ENCODE results near the gene UNC5C. TPM values are rescaled to one million over a fixed set of nuclear protein-coding genes. Genes with fewer than 3 reads are reported as not detected.

UNC5C gene
- total RNA-seq, 1 experiment from 2014 or later: 0.11 TPM

GRCh38 chr4:95191537-95191936 lies 357.2 kb downstream of the UNC5C start:
- H3K36me3 ChIP-seq (ENCODE audit: insufficient read depth, low read length, poor library complexity, severe bottlenecking): no peaks in the 10 kb centered on the region
- no peak overlapping the region for H3K27ac ChIP-seq (ENCODE audit: low read depth, low read length, poor library complexity, severe bottlenecking)
- H3K4me3 ChIP-seq (ENCODE audit: low read depth, low read length, poor library complexity, severe bottlenecking): no peak overlapping the region
- CTCF ChIA-PET: no interaction called here
- POLR2A ChIA-PET (ENCODE audit: low non-redundant PET): no interaction called here
- H3K4me1 ChIP-seq (ENCODE audit: insufficient read depth, low read length, poor library complexity, severe bottlenecking): no peaks in the 10 kb centered on the region
- DNase-seq (ENCODE audit: low spot score): no peak
- TF ChIP-seq CTCF (conservative IDR thresholded peaks at IDR 0.05; ENCODE audit: low read depth, low read length) (no peak), EZH2 (IDR thresholded peaks at IDR 0.05; ENCODE audit: borderline replicate concordance, low read depth, low read length, poor library complexity, severe bottlenecking) (no peak)
- intact Hi-C loops (cut with micrococcal nuclease; ENCODE audit: unreplicated experiment): no loop called here
- H3K9me3 ChIP-seq (ENCODE audit: low read depth, low read length, poor library complexity, severe bottlenecking): no peaks in the 10 kb centered on the region
- no peaks in the 10 kb centered on the region for H3K27me3 ChIP-seq (replicated peaks; ENCODE audit: insufficient read depth, low read depth, low read length, poor library complexity)
- BruUV-seq (replicated peaks): no TSS peak

GRCh38 chr4:95190751-95191436 lies 357.9 kb downstream of the UNC5C start:
- intact Hi-C loops (cut with micrococcal nuclease; ENCODE audit: unreplicated experiment): no loop called here
- peak; percentile 8 for DNase-seq (ENCODE audit: low spot score)
- H3K36me3 ChIP-seq (ENCODE audit: insufficient read depth, low read length, poor library complexity, severe bottlenecking): no peaks in the 10 kb centered on the region
- H3K27ac ChIP-seq (ENCODE audit: low read depth, low read length, poor library complexity, severe bottlenecking): no peak overlapping the region
- ChIA-PET POLR2A (ENCODE audit: low non-redundant PET) (no interaction called here), CTCF (no interaction called here)
- BruUV-seq (replicated peaks): no TSS peak
- H3K27me3 ChIP-seq (replicated peaks; ENCODE audit: insufficient read depth, low read depth, low read length, poor library complexity): no peaks in the 10 kb centered on the region
- no peak overlapping the region for H3K4me3 ChIP-seq (ENCODE audit: low read depth, low read length, poor library complexity, severe bottlenecking)
- no peaks in the 10 kb centered on the region for H3K4me1 ChIP-seq (ENCODE audit: insufficient read depth, low read length, poor library complexity, severe bottlenecking)
- TF ChIP-seq CTCF (conservative IDR thresholded peaks at IDR 0.05; ENCODE audit: low read depth, low read length) (no peak), EZH2 (IDR thresholded peaks at IDR 0.05; ENCODE audit: borderline replicate concordance, low read depth, low read length, poor library complexity, severe bottlenecking) (no peak)
- H3K9me3 ChIP-seq (ENCODE audit: low read depth, low read length, poor library complexity, severe bottlenecking): no peaks in the 10 kb centered on the region

- H3K4me1 ChIP-seq (ENCODE audit: insufficient read depth, low read length, poor library complexity, severe bottlenecking): no peaks in the 10 kb centered on the region
- no peaks in the 10 kb centered on the region for H3K36me3 ChIP-seq (ENCODE audit: insufficient read depth, low read length, poor library complexity, severe bottlenecking)
- no TSS peak for BruUV-seq (replicated peaks)
- intact Hi-C loops (cut with micrococcal nuclease; ENCODE audit: unreplicated experiment): no loop called here
- H3K4me3 ChIP-seq (ENCODE audit: low read depth, low read length, poor library complexity, severe bottlenecking): no peak overlapping the region
- DNase-seq (ENCODE audit: low spot score): no peak
- TF ChIP-seq CTCF (conservative IDR thresholded peaks at IDR 0.05; ENCODE audit: low read depth, low read length) (no peak), EZH2 (IDR thresholded peaks at IDR 0.05; ENCODE audit: borderline replicate concordance, low read depth, low read length, poor library complexity, severe bottlenecking) (no peak)
- ChIA-PET CTCF (no interaction called here), POLR2A (ENCODE audit: low non-redundant PET) (no interaction called here)
- H3K9me3 ChIP-seq (ENCODE audit: low read depth, low read length, poor library complexity, severe bottlenecking): no peaks in the 10 kb centered on the region
- no peaks in the 10 kb centered on the region for H3K27me3 ChIP-seq (replicated peaks; ENCODE audit: insufficient read depth, low read depth, low read length, poor library complexity)
- no peak overlapping the region for H3K27ac ChIP-seq (ENCODE audit: low read depth, low read length, poor library complexity, severe bottlenecking)
These were observed 359.9 kb downstream of the UNC5C start for GRCh38 chr4:95188701-95189370.
